AG09309 (cell line): Measurements from ENCODE around the gene CDH19.

Experiments
- DNase-seq: peaks from one replicate; pipeline ENCODE4 v3.0.0-alpha.2; 2010; ENCODE audit warnings: low read depth
- H3K4me3 ChIP-seq: 2 replicates; pipeline ENCODE4 v1.5.1; 2011; ENCODE audit warnings: mild to moderate bottlenecking, low read depth, low read length, moderate library complexity; ENCODE audit not compliant: control insufficient read depth
- CTCF ChIP-seq: IDR thresholded peaks from 2 replicates; pipeline ENCODE4 v1.5.1; 2011; ENCODE audit warnings: mild to moderate bottlenecking, low read depth, low read length, inconsistent platforms; ENCODE audit not compliant: insufficient read depth, control insufficient read depth; ENCODE audit errors: missing control alignments

Gene CDH19

GRCh38 chr18:66575263-66575662 is 28.6 kb downstream of the CDH19 start:
- no peak for DNase-seq
- no peak overlapping the region for H3K4me3 ChIP-seq
- no peak for TF ChIP-seq CTCF

GRCh38 chr18:66571845-66572244 is 32.0 kb downstream of the CDH19 start:
- no peak overlapping the region for H3K4me3 ChIP-seq
- DNase-seq: no peak
- no peak for TF ChIP-seq CTCF

GRCh38 chr18:66566616-66567015 is 37.3 kb downstream of the CDH19 start:
- no peak for TF ChIP-seq CTCF
- no peak for DNase-seq
- H3K4me3 ChIP-seq: no peak overlapping the region

- DNase-seq: no peak
- no peak overlapping the region for H3K4me3 ChIP-seq
- no peak for TF ChIP-seq CTCF
Measured at GRCh38 chr18:66564236-66564635, 39.7 kb downstream of the CDH19 start.

- no peak for TF ChIP-seq CTCF
- no peak overlapping the region for H3K4me3 ChIP-seq
- DNase-seq: no peak
Measured at GRCh38 chr18:66562279-66562678, 41.6 kb downstream of the CDH19 start.

GRCh38 chr18:66560094-66560493 is 43.8 kb downstream of the CDH19 start:
- H3K4me3 ChIP-seq: no peak overlapping the region
- DNase-seq: no peak
- TF ChIP-seq CTCF: no peak

- no peak for TF ChIP-seq CTCF
- no peak for DNase-seq
- H3K4me3 ChIP-seq: no peak overlapping the region
Measured at GRCh38 chr18:66558773-66559172, 45.1 kb downstream of the CDH19 start.
